Measurements from ENCODE around the gene PRRT3.

DNA sequence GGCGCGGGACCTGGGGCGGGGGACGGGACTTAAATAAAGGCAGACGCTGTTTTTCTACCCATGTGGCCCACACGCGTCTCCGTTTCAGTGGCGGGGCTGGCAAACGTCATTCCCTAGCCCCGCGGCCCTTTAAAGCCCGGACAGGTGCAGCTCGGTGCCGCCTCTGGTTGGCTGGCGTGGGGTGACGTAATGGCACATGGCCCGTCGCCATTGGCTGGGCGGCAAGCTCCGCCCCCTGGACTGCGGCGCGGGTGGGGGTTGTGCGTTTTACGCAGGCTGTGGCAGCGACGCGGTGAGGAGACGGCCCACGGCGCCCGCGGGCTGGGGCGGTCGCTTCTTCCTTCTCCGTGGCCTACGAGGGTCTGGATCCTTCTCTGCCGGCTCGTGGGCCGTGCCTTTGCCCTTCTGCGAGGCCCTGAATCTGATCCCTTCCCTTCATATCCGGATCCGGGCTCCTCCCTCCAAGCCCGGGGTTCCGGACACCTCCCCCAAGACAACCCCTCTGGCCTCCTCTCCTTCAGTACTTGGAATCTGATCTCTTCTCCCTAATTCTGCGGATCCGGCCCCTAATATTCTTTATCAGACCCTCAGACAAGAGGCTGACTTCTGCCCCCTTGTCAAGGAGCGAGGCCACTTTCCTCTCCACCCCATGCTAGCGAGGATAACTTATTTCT lies 18.5 kb downstream of the PRRT3 start, which contains the start of gene CRELD1:
- TF ChIP-seq SUZ12 (IDR thresholded peaks at IDR 0.05) (no peak), LEF1 (IDR thresholded peaks at IDR 0.05; ENCODE audit: borderline replicate concordance) (no peak)

Measured in HEK293T (cell line).